HG03558 (cell line): Measurements from ENCODE around the gene STK32A.

Source experiments
- ATAC-seq: cut with Tn5 transposase; IDR thresholded peaks from one replicate; pipeline ENCODE4 v1.9.1; 2021; ENCODE audit warnings: moderate number of reproducible peaks; ENCODE audit not compliant: unreplicated experiment; ENCODE audit errors: extremely low read depth

STK32A gene

DNA sequence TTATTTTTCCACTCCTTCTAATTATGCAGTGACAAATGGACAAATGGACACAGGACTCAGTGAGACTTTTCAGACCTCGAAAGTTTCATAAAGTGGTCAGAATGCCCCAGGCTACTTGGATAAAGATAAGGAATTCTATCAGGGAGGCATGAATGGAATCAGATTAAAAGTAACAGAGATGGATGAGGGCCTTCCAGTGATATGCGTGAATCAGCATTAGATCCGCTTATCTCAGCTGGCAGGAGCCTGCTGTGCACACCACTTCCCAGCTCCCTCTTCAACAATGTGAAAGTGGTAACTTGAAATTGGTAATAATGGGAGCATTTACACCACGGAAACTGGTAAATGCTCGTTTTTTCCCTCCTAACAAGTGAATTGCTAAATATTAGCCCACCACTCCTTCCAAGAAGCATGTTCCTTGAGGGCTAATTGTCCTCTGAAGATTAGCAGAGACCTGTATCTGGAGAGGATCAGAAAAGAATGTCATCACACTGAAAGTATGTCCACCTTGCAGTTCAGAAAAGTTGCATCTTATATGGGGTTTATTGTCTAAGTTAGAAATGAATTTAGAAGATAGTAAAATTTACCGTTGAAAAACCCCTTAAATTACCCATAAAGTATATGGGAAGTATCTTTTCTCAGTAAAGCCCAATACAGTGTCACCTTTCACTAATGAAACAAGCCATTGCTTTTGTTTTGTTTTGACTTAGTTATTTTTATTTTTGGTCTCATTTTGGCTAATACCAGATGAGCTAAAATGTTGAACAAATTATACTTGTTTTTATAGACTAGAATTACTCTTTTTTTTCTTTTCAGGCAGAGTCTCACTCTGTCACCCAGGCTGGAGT, 149.7 kb downstream of the STK32A start:
- ATAC-seq: no peak

- no peak for ATAC-seq
Measured at GRCh38 chr5:147387109-147387508, 152.3 kb downstream of the STK32A start.

- ATAC-seq: no peak
Measured at GRCh38 chr5:147388184-147389108, 153.6 kb downstream of the STK32A start.

DNA sequence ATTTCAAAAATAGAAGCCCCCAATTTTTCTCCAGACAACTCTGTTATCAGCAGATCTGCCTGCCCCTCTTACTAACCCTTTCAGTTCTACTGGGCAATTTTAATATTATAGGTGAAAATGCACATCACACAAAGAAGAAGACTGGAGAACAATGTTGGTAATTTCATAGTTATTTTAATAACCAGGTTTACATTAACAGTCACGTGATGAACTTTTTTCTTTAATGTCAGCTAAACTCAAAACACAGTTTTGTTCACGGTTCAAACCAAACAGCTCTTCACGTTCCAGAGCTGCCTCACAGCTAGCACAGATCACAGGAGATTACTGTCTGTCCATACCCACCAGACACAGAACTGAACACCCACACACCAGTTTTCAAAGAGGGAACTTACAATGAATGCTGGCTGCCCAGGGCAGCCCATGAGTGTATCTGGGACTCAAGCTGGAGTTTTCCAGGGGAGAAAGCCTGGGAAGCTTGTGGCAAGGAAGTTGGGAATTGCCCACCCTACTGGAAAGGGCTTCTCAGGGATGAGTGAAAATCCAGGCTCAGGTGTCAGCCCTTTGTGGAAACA, 155.9 kb downstream of the STK32A start:
- ATAC-seq: no peak

DNA sequence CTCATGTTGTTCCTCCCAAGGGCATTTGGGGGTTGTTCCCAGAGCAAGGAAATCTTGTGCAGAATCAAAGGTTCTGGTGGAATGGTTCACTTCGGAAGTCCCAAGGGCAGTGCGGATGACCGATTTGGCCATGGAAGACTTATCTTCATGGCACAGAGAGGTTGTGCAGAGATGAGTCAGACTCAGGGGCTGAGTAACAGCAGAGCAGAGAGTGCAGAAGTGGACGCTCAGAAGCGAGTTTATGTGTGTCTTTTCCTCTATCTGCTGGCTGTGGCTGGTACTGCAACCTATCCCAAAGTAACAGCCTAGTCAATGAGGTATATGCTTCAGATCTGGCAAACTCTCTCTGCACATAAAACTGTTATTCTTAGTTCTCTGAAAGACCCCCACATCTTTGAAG, 157.0 kb downstream of the STK32A start:
- peak; percentile 93 for ATAC-seq

GRCh38 chr5:147393874-147394672, 159.2 kb downstream of the STK32A start:
- ATAC-seq: no peak

DNA sequence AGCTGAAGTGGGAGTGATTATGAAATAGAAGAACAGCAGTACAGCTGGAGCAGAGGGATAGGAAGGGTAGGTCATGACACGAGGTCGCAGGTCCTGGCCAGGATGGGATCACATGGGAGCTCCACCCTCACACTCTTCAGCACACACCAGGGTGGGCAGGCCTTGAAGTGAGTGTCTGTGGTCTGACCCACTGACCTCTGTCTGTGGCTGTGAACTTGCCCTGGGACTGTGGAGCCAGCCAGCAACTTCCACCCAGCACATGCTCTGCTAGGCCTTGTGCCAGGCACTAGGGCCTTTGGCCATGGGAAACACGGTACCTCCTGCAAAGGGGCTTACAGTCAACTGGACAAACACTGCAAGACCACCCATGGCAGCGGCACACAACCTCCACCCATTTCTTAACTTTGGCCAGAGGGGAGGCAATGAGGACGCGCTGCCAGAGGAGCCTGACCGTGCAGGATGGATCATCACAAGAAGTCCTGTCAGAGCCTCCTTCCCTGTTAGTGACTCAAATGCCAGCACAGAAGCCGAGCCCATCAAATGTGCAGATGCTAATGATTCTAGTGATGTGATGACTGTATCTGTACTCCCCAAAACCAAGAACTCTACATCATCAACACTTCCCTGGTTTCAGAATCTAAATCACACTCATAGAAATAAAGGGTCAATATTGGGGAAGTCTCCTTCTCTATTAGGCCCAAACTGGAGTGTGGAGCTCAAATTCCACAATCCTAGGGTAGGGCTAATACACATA, 161.4 kb downstream of the STK32A start:
- no peak for ATAC-seq

DNA sequence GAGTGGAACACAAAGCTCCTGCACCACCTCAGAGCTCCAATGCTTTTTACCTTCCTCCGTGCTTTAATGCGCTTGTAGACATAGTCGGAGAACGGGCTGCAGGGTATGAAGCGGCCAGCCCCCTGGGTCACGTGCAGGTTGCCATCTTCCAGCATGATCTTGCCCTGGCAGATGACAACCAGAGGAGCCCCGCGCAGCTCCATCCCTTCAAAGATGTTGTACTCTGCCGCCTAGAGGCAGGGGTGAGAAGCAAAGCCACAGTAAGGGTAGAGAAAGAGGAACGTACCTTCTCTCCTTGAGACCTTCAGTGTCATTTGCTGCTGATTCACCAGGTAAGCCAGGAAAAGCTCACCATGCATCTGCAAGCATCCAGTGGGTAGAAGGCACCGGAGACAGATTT, 162.8 kb downstream of the STK32A start:
- ATAC-seq: no peak

DNA sequence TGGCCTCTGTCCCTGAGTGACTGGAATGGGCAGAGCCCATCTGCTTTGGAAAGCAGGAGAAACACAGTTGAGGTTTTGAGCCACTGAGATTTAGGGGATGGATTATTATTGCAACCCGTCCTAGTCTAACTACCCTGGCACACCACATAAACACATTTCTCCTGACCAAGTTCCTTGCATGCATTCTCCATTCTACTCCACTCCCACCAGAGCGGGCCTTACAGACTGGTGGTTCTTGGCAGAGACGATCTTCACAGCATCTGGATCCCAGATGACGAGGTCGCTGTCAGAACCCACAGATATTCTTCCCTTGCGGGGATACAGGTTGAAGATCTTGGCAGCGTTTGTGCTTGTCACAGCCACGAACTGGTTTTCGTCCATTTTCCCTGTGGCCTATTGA, 164.0 kb downstream of the STK32A start:
- no peak for ATAC-seq

DNA sequence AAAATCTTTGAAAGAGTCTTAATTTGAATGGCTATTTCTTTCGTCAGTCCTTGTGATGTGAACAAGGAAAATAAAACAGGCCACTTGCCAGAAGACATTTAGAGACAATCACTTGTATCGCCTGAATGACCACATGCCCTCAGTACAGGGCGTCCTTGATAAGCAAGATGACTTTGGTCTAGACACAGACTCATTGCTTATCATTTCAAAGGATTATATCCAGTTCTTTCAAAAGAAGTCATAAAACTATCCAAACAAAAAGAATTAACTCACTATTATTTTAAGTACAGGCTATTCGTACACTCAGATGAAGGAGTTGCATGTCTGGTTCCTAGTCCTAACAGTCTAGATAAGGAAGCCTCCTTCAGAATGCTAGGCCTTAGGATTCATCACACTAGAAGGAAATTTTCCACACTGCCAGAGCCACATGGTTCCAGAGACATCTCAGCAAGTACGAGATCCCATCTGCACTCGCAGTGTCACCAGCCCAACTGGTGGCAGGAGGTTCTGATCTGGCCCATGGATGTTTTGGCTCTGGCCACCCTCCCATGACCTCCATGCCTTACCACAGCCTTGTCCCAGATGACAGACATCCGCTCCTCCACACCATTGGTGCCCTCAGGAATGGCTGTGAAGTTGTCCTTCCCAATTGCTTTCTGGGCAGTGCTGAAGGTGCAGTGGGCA, 165.4 kb downstream of the STK32A start:
- ATAC-seq: no peak

DNA sequence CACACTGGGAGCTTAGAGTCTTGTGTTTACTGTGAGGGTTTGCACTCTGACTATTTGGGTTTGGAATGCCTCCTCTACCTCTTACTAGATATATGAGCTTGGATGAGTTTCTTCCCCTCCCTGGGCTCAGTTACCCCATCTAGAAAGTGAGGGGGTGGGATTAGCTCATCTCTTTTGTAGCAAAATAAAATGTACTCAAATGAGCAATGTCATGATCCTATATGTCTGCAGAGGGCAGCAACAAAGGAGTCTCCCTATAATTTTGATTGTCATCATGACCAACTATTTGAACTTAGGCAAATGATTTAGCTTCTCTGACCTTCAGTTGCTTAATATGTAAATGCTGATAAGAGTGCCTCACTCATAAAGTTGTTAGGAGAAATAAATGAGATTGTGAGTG, 166.1 kb downstream of the STK32A start:
- no peak for ATAC-seq

GRCh38 chr5:147403651-147404640, 169.1 kb downstream of the STK32A start:
- peak; percentile 95 for ATAC-seq

DNA sequence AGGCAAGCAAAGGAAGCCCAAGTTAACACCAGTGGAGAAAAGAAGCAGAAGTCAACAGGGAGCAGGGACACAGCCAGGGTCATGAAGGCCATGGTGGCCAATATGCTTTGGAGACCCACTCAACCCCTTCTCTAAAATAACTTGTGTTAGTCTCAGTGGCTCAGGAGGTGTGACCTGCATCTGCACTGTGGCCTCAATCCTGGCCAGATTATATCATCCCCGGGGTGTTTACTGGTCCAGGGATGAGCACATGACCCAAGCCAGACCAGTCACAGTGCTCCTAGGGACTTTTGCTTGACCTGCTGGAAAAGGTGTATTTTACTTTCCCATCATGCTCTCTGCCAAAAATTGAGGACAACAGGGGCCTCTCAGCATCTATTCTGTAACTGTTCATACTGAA, 169.9 kb downstream of the STK32A start:
- no peak for ATAC-seq

DNA sequence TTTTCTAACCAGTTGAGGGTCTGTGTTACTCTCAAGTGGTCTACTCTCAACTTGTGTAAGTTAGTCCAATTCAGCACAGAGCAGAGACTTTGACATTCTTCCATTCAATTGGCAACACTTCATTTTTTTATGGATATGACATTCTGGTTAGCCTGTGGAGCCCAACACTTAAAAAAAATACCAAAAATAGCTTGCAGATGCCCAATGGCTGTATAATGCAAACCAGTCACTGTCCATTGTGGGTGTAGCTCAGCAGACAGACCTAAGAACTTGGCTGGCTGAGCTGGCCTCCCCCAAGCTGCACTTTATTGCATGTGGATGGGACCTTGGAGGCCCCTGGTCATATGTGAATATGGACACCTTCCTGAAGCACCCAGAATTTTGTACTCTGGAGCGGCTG, 171.8 kb downstream of the STK32A start:
- no peak for ATAC-seq

DNA sequence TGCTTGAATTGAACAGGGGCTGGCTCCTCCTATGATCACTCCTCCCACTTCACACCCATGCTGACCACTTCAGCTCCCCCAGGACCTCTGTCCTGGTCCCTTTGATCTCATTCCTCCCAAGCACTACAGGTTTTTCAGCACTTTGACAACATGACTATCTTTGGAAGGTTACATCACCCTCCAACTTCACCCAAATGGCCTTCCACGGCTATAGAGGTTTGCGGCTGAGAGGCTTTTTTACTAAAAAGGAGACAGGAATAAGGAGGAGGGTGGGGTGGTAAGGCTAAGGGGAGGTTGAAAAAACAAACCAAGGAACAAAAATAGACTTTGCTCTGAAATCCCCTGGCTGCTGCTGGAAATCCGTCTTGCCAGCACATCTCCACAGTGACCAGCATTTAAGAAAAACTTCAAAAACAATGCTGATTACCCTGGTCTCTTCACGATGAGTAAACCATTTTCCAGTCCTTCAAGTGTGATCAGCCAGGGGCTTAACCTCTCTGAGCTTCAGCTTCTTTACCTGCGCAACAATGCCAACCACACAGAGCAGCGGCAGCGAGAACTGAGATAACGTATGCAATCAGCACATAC, 172.4 kb downstream of the STK32A start:
- ATAC-seq: no peak

DNA sequence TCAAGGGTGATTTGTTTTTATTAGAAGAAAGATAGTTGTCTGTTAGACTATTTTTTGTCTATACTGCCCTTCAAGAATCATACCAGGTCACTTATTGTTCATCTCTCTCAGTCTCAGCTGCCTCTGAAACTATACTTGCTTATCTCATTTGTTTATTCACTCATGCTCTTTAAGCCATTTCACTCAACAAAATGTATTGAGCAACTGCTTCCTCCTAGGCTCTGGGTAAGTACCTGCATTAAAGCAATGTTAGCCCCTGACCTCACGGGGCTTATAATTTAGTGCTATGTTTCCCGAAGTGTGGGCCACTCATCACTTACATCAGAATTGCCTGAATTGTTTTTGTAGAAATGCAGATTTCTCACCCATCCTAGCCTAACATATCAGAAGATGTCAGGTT, 174.2 kb downstream of the STK32A start:
- no peak for ATAC-seq
